Measurements from ENCODE around the gene PRDM1.

The PRDM1 gene

DNA sequence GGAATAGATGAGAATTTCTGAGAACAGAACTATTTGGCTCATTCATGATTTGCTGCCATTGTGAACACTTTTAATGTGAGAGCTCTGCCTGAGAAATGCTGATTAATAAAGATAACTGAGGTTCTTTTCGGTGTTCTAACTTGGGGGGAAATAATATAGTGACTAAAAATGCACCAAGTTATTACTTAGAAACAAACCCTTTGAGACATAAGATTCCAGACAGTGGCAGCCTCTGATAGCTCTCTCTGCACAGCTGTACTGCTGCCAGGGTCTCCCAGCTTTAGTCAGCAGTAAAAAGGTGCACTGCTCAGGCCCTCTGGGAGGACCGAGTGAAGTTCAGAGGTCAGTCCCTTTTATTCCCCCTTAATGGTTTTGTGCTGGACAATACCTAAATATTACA, 2.5 kb upstream of the PRDM1 start:
- Histone ChIP-seq H3K4me1 (ENCODE audit: control insufficient read depth, insufficient read depth, low read length) (peaks cover 8% of the 10 kb centered on the region), H3K27ac (ENCODE audit: extremely low read depth, low read depth, low read length) (no peak overlapping the region), H3K36me3 (ENCODE audit: control insufficient read depth in 2 of 2, insufficient read depth in 1 of 2, low read length in 2 of 2) (no peaks in the 10 kb centered on the region), H3K4me3 (ENCODE audit: low read depth, low read length) (no peak overlapping the region), H3K9me3 (ENCODE audit: control insufficient read depth, insufficient read depth, low read depth, low read length) (no peaks in the 10 kb centered on the region)
- ChIA-PET CTCF (interaction anchor here (0.5 to 2.3 kb wide), 13 partner anchors 8 to 1354 kb away, joined by 3 to 11 read pairs (median 4); no protein-coding TSS in a partner anchor), POLR2A (interaction anchor here (0.6 kb wide), 1 partner anchor 652 kb away, joined by 6 read pairs; no protein-coding TSS in a partner anchor)
- TF ChIP-seq, protein P1, sequence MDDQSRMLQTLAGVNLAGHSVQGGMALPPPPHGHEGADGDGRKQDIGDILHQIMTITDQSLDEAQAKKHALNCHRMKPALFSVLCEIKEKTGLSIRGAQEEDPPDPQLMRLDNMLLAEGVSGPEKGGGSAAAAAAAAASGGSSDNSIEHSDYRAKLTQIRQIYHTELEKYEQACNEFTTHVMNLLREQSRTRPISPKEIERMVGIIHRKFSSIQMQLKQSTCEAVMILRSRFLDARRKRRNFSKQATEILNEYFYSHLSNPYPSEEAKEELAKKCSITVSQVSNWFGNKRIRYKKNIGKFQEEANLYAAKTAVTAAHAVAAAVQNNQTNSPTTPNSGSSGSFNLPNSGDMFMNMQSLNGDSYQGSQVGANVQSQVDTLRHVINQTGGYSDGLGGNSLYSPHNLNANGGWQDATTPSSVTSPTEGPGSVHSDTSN (CRISPR knock-in tag; IDR thresholded peaks at IDR 0.05) = no peak
- TF ChIP-seq GLI4 (tag by site-specific recombination; IDR thresholded peaks at IDR 0.05) (no peak), YY2 (tag by site-specific recombination; IDR thresholded peaks at IDR 0.05) (no peak), ZNF366 (tag by site-specific recombination; conservative IDR thresholded peaks at IDR 0.05) (no peak), BCL11B (tag by site-specific recombination; IDR thresholded peaks at IDR 0.05; ENCODE audit: low read depth) (no peak), RBAK (tag by site-specific recombination; IDR thresholded peaks at IDR 0.05) (no peak), ZBTB48 (tag by site-specific recombination; IDR thresholded peaks at IDR 0.05) (no peak), YY1 (tag by site-specific recombination; IDR thresholded peaks at IDR 0.05) (no peak)
- TF ChIP-seq, protein P2, sequence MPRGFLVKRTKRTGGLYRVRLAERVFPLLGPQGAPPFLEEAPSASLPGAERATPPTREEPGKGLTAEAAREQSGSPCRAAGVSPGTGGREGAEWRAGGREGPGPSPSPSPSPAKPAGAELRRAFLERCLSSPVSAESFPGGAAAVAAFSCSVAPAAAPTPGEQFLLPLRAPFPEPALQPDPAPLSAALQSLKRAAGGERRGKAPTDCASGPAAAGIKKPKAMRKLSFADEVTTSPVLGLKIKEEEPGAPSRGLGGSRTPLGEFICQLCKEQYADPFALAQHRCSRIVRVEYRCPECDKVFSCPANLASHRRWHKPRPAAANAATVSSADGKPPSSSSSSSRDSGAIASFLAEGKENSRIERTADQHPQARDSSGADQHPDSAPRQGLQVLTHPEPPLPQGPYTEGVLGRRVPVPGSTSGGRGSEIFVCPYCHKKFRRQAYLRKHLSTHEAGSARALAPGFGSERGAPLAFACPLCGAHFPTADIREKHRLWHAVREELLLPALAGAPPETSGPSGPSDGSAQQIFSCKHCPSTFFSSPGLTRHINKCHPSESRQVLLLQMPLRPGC (tag by site-specific recombination; IDR thresholded peaks at IDR 0.05) = no peak
- TF ChIP-seq, protein P3, sequence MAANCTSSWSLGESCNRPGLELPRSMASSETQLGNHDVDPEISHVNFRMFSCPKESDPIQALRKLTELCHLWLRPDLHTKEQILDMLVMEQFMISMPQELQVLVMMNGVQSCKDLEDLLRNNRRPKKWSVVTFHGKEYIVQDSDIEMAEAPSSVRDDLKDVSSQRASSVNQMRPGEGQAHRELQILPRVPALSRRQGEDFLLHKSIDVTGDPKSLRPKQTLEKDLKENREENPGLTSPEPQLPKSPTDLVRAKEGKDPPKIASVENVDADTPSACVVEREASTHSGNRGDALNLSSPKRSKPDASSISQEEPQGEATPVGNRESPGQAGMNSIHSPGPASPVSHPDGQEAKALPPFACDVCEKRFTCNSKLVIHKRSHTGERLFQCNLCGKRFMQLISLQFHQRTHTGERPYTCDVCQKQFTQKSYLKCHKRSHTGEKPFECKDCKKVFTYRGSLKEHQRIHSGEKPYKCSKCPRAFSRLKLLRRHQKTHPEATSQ (tag by site-specific recombination; IDR thresholded peaks at IDR 0.05) = no peak
- TF ChIP-seq, protein P4, sequence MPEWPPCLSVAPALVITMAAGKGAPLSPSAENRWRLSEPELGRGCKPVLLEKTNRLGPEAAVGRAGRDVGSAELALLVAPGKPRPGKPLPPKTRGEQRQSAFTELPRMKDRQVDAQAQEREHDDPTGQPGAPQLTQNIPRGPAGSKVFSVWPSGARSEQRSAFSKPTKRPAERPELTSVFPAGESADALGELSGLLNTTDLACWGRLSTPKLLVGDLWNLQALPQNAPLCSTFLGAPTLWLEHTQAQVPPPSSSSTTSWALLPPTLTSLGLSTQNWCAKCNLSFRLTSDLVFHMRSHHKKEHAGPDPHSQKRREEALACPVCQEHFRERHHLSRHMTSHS (tag by site-specific recombination; IDR thresholded peaks at IDR 0.05) = no peak

DNA sequence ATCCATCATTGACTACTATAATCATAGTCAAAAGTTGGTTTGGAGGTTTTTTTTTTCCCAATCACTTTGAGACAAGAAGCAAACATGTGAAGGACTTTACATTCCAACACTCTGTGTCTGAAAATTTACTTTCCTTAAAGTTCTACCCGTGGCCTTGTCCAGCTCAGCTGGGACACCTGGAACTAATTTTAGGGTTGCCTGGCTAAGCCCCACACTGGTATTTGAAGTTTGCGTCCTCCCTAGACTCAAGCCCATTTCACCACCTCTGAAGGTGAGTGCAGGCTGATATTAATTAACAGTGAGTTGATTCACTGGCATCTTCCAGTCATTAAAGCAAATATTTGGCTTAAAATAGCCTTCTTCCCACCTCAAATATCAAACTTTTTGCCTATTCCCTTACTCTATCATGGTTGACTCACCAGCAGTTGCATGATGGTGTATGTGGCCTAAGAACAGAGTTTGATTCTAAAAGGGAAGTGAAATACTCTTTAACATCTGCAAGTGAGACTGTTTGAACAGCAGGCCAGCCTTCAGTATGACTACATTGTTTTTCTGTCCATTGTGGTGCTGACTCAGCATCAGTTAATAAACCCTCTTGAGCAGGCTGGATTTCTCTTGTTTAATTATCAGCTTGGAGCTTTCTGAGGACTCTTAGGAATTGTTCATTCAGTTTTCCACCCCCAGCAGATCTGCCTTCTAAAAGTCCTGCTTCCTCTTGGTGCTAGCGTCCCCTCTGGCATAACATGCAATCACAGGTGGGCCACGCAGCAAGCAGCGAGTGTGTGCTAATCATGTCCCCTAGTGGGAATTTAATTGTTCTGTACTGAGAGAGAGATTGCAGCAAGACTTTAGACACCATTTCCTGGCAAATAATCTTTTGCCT, 1.8 kb upstream of the PRDM1 start:
- POLR2A ChIA-PET = interaction anchor here (0.6 kb wide), 2 partner anchors 65 to 653 kb away, joined by 4 to 6 read pairs; no protein-coding TSS in a partner anchor
- CTCF ChIA-PET = interaction anchor here (0.6 to 2.3 kb wide), 20 partner anchors 9 to 652 kb away, joined by 3 to 11 read pairs (median 3); no protein-coding TSS in a partner anchor
- Histone ChIP-seq H3K9me3 (ENCODE audit: control insufficient read depth, insufficient read depth, low read depth, low read length) (no peaks in the 10 kb centered on the region), H3K4me1 (ENCODE audit: control insufficient read depth, insufficient read depth, low read length) (peaks cover 8% of the 10 kb centered on the region), H3K27ac (ENCODE audit: extremely low read depth, low read depth, low read length) (no peak overlapping the region), H3K4me3 (ENCODE audit: low read depth, low read length) (no peak overlapping the region), H3K36me3 (ENCODE audit: control insufficient read depth in 2 of 2, insufficient read depth in 1 of 2, low read length in 2 of 2) (no peaks in the 10 kb centered on the region)
- TF ChIP-seq, protein P5, sequence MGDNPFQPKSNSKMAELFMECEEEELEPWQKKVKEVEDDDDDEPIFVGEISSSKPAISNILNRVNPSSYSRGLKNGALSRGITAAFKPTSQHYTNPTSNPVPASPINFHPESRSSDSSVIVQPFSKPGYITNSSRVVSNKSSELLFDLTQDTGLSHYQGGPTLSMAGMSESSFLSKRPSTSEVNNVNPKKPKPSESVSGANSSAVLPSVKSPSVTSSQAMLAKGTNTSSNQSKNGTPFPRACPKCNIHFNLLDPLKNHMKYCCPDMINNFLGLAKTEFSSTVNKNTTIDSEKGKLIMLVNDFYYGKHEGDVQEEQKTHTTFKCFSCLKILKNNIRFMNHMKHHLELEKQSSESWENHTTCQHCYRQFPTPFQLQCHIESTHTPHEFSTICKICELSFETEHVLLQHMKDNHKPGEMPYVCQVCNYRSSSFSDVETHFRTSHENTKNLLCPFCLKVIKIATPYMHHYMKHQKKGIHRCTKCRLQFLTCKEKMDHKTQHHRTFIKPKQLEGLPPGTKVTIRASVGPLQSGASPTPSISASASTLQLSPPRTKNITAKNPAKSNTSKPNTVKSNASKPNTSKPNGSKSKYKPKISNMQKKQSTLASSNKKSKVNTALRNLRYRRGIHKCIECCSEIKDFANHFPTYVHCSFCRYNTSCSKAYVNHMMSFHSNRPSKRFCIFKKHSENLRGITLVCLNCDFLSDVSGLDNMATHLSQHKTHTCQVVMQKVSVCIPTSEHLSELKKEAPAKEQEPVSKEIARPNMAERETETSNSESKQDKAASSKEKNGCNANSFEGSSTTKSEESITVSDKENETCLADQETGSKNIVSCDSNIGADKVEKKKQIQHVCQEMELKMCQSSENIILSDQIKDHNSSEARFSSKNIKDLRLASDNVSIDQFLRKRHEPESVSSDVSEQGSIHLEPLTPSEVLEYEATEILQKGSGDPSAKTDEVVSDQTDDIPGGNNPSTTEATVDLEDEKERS (tag by site-specific recombination; IDR thresholded peaks at IDR 0.05) = no peak
- TF ChIP-seq ZNF660 (tag by site-specific recombination; IDR thresholded peaks at IDR 0.05) (0 out of 2 replicates have a peak, but pooled peaks have one; percentile 65), ZBTB1 (tag by site-specific recombination; IDR thresholded peaks at IDR 0.05) (no peak), ZFP37 (tag by site-specific recombination; IDR thresholded peaks at IDR 0.05) (no peak), MZF1 (tag by site-specific recombination; IDR thresholded peaks at IDR 0.05; ENCODE audit: borderline replicate concordance) (0 out of 2 replicates have a peak, but pooled peaks have one; percentile 10), GLIS2 (tag by site-specific recombination; IDR thresholded peaks at IDR 0.05) (peak; percentile 57; the same call in 1 of the 2 replicates), ZNF561 (tag by site-specific recombination; IDR thresholded peaks at IDR 0.05; ENCODE audit: borderline replicate concordance) (0 out of 2 replicates have a peak, but pooled peaks have one; percentile 52), ZBTB20 (tag by site-specific recombination; IDR thresholded peaks at IDR 0.05) (peak; percentile 56; the same call in 1 of the 2 replicates), ZNF501 (tag by site-specific recombination; IDR thresholded peaks at IDR 0.05) (no peak), HOXC10 (CRISPR knock-in tag; IDR thresholded peaks at IDR 0.05) (no peak), ZIC2 (tag by site-specific recombination; IDR thresholded peaks at IDR 0.05) (peak; percentile 63), ZNF202 (tag by site-specific recombination; IDR thresholded peaks at IDR 0.05; ENCODE audit: borderline replicate concordance) (no peak), ZNF600 (tag by site-specific recombination; IDR thresholded peaks at IDR 0.05) (peak; percentile 49; the same call in 1 of the 2 replicates)
